NK-92 treated with Interleukin-12 subunit alpha and Interleukin-12 subunit beta, amount 100 ng/mL, for 24 hours (cell line): Measurements from ENCODE around the gene CRABP2.
A peak's percentile ranks its signal among the peaks of the same experiment; 100 is the strongest.

Experiments
- DNase-seq: peaks from one replicate; lab custom pipeline; 2025; lab: John Stamatoyannopoulos, UW

CRABP2 gene

GRCh38 chr1:156689953-156690674, 15.3 kb downstream of the CRABP2 start:
- DNase-seq: no peak

- DNase-seq: peak; percentile 56
These were observed 16.1 kb downstream of the CRABP2 start for GRCh38 chr1:156689035-156689952.

GRCh38 chr1:156684227-156684782, 21.1 kb downstream of the CRABP2 start:
- peak; percentile 25 for DNase-seq

- DNase-seq: no peak
These were observed 23.1 kb downstream of the CRABP2 start for GRCh38 chr1:156682166-156682890.

- DNase-seq: no peak
These were observed 24.0 kb downstream of the CRABP2 start for GRCh38 chr1:156681196-156681960.

GRCh38 chr1:156680056-156680455, 25.3 kb downstream of the CRABP2 start:
- DNase-seq: no peak

- no peak for DNase-seq
These were observed 27.5 kb downstream of the CRABP2 start for GRCh38 chr1:156677616-156678596.

- no peak for DNase-seq
These were observed 28.4 kb downstream of the CRABP2 start, which contains the start of gene NES for GRCh38 chr1:156676820-156677615. NES (minus strand) TSS chr1:156677407; CDS start chr1:156677264, 143 bp downstream.

- DNase-seq: no peak
These were observed 29.1 kb downstream of the CRABP2 start for GRCh38 chr1:156676114-156676819.

- no peak for DNase-seq
These were observed 29.9 kb downstream of the CRABP2 start for GRCh38 chr1:156675210-156676113.

GRCh38 chr1:156673387-156674121, 31.8 kb downstream of the CRABP2 start:
- no peak for DNase-seq

- no peak for DNase-seq
These were observed 33.6 kb downstream of the CRABP2 start for GRCh38 chr1:156671804-156672203.

GRCh38 chr1:156670791-156671190, 34.6 kb downstream of the CRABP2 start:
- no peak for DNase-seq

GRCh38 chr1:156670359-156670758, 35.0 kb downstream of the CRABP2 start:
- no peak for DNase-seq

GRCh38 chr1:156669794-156670193, 35.6 kb downstream of the CRABP2 start:
- no peak for DNase-seq

GRCh38 chr1:156668801-156669637, 36.4 kb downstream of the CRABP2 start:
- no peak for DNase-seq
